Stimulated activated CD4-positive, alpha-beta T cell treated with anti-CD3 and anti-CD28 coated beads, Interleukin-12 subunit alpha, Interleukin-12 subunit beta, amount 100 ng/mL, for 4 hours (primary cell): ENCODE measurements around the gene SNX9.
"Not testable (repeated sequence)": the region's sequence is repeated elsewhere in the genome, so short reads cannot be mapped to it uniquely, and the experiment has no call there.

Experiments used
- DNase-seq: peaks from one replicate; pipeline ENCODE4 v3.0.0-alpha.2; 2020

The SNX9 gene

GRCh38 chr6:157961153-157961831 is 138.2 kb downstream of the SNX9 start:
- no peak for DNase-seq

GRCh38 chr6:157961832-157962575 is 139.0 kb downstream of the SNX9 start:
- DNase-seq, result no peak

GRCh38 chr6:157962601-157963302 is 139.7 kb downstream of the SNX9 start:
- DNase-seq, result no peak

- no peak for DNase-seq
Observed at GRCh38 chr6:157964100-157964499, 141.1 kb downstream of the SNX9 start.

DNA sequence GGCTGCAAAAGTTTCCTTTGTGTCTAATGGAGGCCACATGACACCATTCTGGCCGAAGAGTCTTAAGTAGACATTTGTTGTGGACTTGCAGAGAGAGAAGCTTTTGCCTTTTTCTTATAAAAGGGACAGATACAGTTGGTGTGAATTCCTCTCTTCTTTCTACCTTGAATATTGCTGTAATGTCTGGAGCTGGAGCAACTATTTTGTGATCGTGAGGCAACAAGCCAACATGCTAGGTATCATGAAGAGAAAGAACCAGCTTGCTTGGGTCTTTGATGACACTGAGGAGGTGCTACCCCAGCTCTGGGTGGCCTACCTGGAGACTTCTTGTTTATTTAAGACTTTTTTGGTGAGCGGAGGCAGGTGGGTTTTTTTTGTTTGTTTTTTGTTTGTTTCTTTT is 142.3 kb downstream of the SNX9 start:
- DNase-seq, result no peak

- DNase-seq, result no peak
Observed at GRCh38 chr6:157966589-157966977, 143.5 kb downstream of the SNX9 start.

DNA sequence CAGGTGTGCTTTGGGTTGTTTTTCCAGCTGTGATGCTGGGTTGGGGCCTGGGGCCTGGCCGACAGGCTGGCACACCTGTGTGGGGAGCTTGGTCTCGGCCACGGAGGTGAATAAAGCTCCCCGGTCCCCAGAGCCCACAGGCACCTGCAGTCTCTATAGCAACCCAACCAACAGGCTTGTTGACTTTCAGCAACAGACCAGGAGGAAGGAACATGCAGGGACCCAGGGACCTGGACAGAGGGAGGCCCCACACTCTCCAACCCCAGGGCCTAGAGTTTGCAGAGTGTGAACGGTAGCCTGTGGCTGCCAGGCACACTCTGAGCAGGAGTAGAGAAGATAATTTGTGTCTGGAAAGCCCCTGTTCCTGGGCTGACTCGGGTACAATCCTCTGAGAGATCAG is 144.0 kb downstream of the SNX9 start:
- no peak for DNase-seq

- no peak for DNase-seq
Observed at GRCh38 chr6:157967486-157967885, 144.4 kb downstream of the SNX9 start.

- DNase-seq, result not testable (repeated sequence)
Observed at GRCh38 chr6:157972177-157972576, 149.1 kb downstream of the SNX9 start.

DNA sequence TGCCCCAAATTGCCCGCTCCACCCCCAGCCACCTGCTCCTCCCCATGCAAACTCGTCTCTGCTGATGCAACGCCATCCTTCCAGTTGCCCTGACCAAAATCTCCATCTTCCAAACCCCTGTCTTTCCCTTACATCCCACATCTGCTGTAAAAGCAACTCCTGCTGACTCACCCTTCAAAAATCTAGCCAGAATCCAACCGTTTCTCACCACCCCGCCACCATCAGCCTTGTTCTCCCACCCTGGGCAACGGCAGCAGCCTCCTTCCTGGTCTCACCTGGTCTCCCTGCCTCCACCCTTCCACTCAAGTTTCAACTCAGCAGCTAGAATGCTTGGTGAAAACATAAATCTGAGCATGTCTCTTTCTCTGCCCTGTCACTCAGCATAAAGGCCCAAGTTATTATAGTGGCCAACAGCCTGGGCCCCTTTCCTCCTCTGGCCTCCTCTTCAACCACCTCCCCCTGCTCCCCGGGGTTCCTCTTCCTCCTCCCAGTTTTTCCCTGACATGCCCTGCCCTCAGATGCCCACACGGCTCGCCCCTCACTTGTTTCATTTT is 151.4 kb downstream of the SNX9 start:
- DNase-seq, result no peak

DNA sequence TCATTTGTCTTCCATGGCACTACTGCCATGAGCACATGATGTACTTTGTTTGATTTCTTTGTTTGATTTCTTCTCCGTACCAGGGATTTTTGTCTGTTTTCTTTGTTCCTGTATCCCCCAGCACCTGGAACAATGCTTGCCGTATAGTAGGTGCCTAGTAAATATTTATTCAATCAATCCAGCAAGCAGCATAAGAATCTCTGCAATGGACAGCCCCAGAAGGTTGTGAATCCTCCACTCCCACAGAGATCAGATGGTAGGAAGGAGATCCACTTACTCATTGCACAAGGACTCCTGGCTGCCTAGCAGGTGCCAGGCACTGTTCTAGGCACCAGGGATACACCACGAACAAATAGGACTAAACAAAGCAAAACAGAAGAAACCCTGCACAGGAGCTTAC is 151.9 kb downstream of the SNX9 start:
- DNase-seq, result no peak

DNA sequence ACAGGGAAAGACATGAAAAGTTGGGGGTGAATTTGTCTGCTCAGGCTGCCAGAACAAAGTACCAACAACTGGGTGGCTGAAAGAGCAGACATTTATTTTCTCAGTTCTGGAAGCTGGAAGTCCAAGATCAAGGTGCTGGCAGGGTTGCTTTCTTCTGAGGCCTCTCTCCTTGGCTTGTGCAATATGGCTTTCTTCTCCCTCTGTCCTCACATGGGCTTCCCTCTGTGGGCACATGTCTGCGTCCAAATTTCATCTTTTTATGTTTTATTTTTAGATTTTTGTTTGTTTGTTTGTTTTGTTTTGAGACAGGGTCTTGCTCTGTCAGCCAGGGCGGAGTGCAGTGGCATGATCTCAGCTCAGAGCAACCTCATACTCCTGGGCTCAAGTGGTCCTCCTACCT is 152.4 kb downstream of the SNX9 start:
- DNase-seq, result no peak

GRCh38 chr6:157976345-157977175 is 153.5 kb downstream of the SNX9 start:
- no peak for DNase-seq

DNA sequence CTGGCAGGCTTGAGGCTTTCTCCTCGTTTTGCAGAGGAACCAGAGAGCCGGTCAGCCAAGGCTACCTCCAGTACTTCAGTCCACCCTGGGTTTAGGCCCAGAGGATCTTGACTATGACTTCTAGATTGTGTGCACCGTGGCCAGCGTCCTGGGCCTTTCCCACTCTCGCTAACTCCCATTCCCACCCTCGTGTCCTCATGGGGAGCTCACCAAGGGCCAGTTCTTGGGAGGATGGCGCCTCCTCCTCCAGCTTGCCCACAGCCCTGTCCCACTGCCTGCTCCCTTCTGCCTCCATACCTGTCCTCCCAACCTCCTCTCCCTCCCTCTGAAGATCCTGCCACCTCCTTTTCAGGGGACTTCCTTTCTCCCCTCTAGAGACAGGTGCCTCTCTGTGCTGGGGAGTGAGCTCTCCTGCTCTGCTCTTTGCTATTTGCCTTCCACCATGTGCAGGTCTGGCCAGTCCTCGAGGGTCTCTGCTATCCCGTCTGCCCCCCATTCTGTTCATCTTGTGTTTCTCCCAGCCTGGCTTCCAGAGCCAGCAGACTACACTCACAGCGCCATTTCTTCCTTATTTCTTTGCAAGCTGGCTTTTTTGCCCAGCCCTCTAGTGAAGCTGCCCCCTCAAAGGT is 154.2 kb downstream of the SNX9 start:
- no peak for DNase-seq

GRCh38 chr6:157978021-157978783 is 155.2 kb downstream of the SNX9 start:
- DNase-seq, result no peak

GRCh38 chr6:157980288-157981131 is 157.5 kb downstream of the SNX9 start:
- peak; percentile 27 for DNase-seq

GRCh38 chr6:157981132-157981394 is 158.0 kb downstream of the SNX9 start:
- no peak for DNase-seq

DNA sequence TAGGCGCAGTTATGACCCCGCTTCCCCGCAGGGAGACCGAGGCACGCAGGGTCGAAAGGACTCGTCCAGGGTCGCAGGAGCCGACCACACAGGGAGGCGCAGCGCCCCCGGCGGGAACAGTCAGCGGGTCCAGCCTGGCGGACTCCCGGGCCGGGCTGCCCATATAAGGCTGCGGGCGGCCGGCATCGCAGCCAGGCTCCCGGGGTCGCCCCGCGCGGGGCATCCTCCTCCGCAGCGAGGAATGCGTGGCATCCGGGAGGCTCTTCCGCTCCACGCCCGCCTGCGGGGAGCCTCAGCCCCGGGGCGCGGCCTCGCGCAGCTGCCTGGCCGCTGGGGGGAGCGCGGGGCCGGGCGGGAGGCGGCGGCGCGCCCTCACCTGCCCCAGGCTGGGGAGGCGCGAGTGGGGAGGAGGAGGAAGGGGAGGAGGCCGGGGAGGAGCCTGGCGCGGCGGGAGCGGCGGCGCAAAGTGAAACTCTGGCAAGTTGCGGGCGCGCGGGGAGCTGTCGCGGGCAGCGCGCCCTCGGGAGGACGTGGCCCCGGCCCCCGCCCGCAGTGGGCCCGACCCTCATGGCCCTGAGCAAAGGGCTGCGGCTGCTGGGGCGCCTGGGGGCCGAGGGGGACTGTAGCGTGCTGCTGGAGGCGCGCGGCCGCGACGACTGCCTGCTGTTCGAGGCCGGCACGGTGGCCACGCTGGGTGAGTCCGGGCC is 158.5 kb downstream of the SNX9 start, which contains the start of gene SYNJ2:
Gene SYNJ2, plus strand, starts transcription at position 469 of the 707 bp plus-strand sequence. Its CDS starts 99 bp downstream, at position 568.
- DNase-seq, result peak; percentile 78

DNA sequence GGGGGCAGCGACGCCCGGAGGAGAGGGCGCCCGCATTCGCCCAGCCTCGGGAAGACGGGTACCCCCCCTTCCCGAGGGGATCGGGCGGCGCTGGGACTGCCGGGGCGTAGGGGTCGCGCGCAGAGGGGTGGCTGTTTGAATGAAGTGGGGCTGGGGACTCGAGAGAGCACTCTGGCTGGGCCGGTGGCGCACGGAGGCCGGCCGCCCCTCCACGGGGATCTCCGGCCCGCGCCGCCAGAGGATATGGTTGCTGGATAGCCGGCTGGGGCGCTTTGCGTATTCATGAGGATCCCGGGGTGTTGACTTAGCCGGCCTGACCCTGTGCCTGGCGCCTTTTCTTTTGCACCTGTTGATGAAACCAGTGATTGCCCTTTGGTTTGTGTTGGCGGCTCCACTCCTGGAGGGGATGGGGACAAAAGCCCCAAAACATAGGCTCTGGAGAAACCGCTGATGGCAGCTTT is 159.1 kb downstream of the SNX9 start:
- peak; percentile 30 for DNase-seq
